Keratinocyte (primary cell): ENCODE measurements around the gene KRTAP9-1. TPM values are rescaled to one million over a fixed set of nuclear protein-coding genes. Genes with fewer than 3 reads are reported as not detected.
A peak's percentile ranks its signal among the peaks of the same experiment; 100 is the strongest.

Experiments used
- DNase-seq: peaks from one replicate; pipeline ENCODE4 v3.0.0-alpha.2; 2011; ENCODE audit warnings: low read depth, missing footprints, low spot score
- FAIRE-seq: peaks from 2 replicates; lab custom pipeline; 2011; peaks lifted over from hg19 to GRCh38; lab: Jason Lieb, UNC
- H2AFZ ChIP-seq: 2 replicates; pipeline ENCODE4 v1.6.0; 2012; ENCODE audit warnings: low read length, control low read depth, inconsistent platforms; ENCODE audit not compliant: control insufficient read depth
- H3K27ac ChIP-seq: 2 replicates; pipeline ENCODE4 v1.5.1; 2011; ENCODE audit warnings: low read length; ENCODE audit not compliant: control insufficient read depth, insufficient read depth
- H3K27me3 ChIP-seq: 3 replicates; pipeline ENCODE4 v1.6.0; 2011; ENCODE audit warnings: low read length; ENCODE audit not compliant: control insufficient read depth, insufficient read depth; ENCODE audit errors: extremely low read depth
- H3K36me3 ChIP-seq, 2 experiments: 2 replicates in 1 of 2; 3 replicates in 1 of 2; pipeline ENCODE4 v1.5.1; 2011; ENCODE audit warnings: low read length in 2 of 2, mild to moderate bottlenecking in 1 of 2; ENCODE audit not compliant: control insufficient read depth in 2 of 2, insufficient read depth in 2 of 2; ENCODE audit errors: extremely low read depth in 1 of 2
- H3K4me1 ChIP-seq: 3 replicates; pipeline ENCODE4 v1.5.1; 2011; ENCODE audit warnings: low read length; ENCODE audit not compliant: control insufficient read depth, insufficient read depth; ENCODE audit errors: extremely low read depth
- H3K4me2 ChIP-seq: 3 replicates; pipeline ENCODE4 v1.6.0; 2011; ENCODE audit warnings: low read depth, low read length; ENCODE audit not compliant: control insufficient read depth, insufficient read depth; ENCODE audit errors: extremely low read depth
- H3K4me3 ChIP-seq, 3 experiments: fragments of 200-600 bp in 1 of 3; sonication (generic) in 1 of 3; 2 replicates in 2 of 3; 3 replicates in 1 of 3; pipeline ENCODE4 v1.5.1; 2011 to 2016; ENCODE audit warnings: low read length in 3 of 3, mild to moderate bottlenecking in 3 of 3, control low read depth in 2 of 3, inconsistent platforms in 1 of 3, low read depth in 1 of 3, mixed read lengths in 1 of 3, mixed run types in 1 of 3, moderate library complexity in 1 of 3; ENCODE audit not compliant: control insufficient read depth in 2 of 3, insufficient read depth in 2 of 3; ENCODE audit errors: extremely low read depth in 1 of 3
- H3K79me2 ChIP-seq: 2 replicates; pipeline ENCODE4 v1.6.0; 2012; ENCODE audit warnings: low read length; ENCODE audit not compliant: control insufficient read depth, insufficient read depth
- H3K9ac ChIP-seq: 3 replicates; pipeline ENCODE4 v1.6.0; 2011; ENCODE audit warnings: low read length; ENCODE audit not compliant: control insufficient read depth, insufficient read depth; ENCODE audit errors: extremely low read depth
- H3K9me1 ChIP-seq: 3 replicates; pipeline ENCODE4 v1.6.0; 2011; ENCODE audit warnings: low read length; ENCODE audit not compliant: control insufficient read depth, insufficient read depth; ENCODE audit errors: extremely low read depth
- H3K9me3 ChIP-seq: 2 replicates; pipeline ENCODE4 v1.5.1; 2012; ENCODE audit warnings: low read depth, low read length; ENCODE audit not compliant: control insufficient read depth
- H4K20me1 ChIP-seq: 3 replicates; pipeline ENCODE4 v1.6.0; 2011; ENCODE audit warnings: low read length; ENCODE audit not compliant: control insufficient read depth, insufficient read depth; ENCODE audit errors: extremely low read depth
- EZH2 ChIP-seq: IDR thresholded peaks from one replicate; pipeline ENCODE4 v1.6.1; 2012; ENCODE audit warnings: inconsistent platforms, mild to moderate bottlenecking, low read length, moderate library complexity
- dilution Hi-C: fragments of 300-500 bp; cut with MboI; formaldehyde crosslinking; loops from one replicate; pipeline ENCODE4 v1.7.0; 2020; ENCODE audit warnings: low sequenced_read_pairs; ENCODE audit not compliant: extremely low pct_ligation_motif_present
- polyA plus RNA-seq, 5 experiments: library from polyadenylated mRNA; depleted of rRNA in 3 of 5; stranded (reverse) in 3 of 5; stranded (forward) in 1 of 5; unstranded in 1 of 5; fragments of >200 nt; gene quantifications; 1 replicate in 1 of 5; 2 replicates in 3 of 5; 3 replicates in 1 of 5; pipeline versions ENCODE4 v1.2.1 to v1.2.3, GENCODE V29; 2011 to 2012; ENCODE audit warnings: missing spikeins in 2 of 5, low read depth in 1 of 5, low replicate concordance in 1 of 5
- TF ChIP-seq, protein P1 (sequence below), 3 experiments: IDR thresholded peaks in 1 of 3; conservative IDR thresholded peaks in 1 of 3; optimal IDR thresholded peaks in 1 of 3; 2 replicates in 2 of 3; 3 replicates in 1 of 3; pipeline versions ENCODE3 to v1.5.1; 2011; ENCODE audit warnings: low read length in 3 of 3, mild to moderate bottlenecking in 3 of 3, moderate library complexity in 2 of 3, control low read depth in 1 of 3, inconsistent platforms in 1 of 3; ENCODE audit not compliant: insufficient read depth in 2 of 3; ENCODE audit errors: extremely low read depth in 1 of 3

The KRTAP9-1 gene
- polyA plus RNA-seq, 1 donor (not counting 4 experiments of a cell fraction or from before 2014, with no cell fraction given), result not detected

GRCh38 chr17:41177727-41178271 lies 11.9 kb upstream of the KRTAP9-1 start, which contains the start of gene KRTAP4-2:
Gene KRTAP4-2 (minus strand): TSS chr17:41178221. CDS start chr17:41178164, 57 bp downstream.
- Histone ChIP-seq H3K79me2 (no peaks in the 10 kb centered on the region), H3K4me3 (no peak within 1 kb of the TSS), H3K9me3 (no peaks in the 10 kb centered on the region), H4K20me1 (no peaks in the 10 kb centered on the region), H2AFZ (no peak within 1 kb of the TSS), H3K9me1 (no peaks in the 10 kb centered on the region), H3K27ac (no peak within 1 kb of the TSS), H3K36me3 (no peaks in the 10 kb centered on the region), H3K9ac (no peak within 1 kb of the TSS), H3K4me1 (peaks cover 9% of the 10 kb centered on the region), H3K27me3 (no peaks in the 10 kb centered on the region), H3K4me2 (no peak within 1 kb of the TSS)
- dilution Hi-C loops, result no loop called here
- TF ChIP-seq, protein P1, sequence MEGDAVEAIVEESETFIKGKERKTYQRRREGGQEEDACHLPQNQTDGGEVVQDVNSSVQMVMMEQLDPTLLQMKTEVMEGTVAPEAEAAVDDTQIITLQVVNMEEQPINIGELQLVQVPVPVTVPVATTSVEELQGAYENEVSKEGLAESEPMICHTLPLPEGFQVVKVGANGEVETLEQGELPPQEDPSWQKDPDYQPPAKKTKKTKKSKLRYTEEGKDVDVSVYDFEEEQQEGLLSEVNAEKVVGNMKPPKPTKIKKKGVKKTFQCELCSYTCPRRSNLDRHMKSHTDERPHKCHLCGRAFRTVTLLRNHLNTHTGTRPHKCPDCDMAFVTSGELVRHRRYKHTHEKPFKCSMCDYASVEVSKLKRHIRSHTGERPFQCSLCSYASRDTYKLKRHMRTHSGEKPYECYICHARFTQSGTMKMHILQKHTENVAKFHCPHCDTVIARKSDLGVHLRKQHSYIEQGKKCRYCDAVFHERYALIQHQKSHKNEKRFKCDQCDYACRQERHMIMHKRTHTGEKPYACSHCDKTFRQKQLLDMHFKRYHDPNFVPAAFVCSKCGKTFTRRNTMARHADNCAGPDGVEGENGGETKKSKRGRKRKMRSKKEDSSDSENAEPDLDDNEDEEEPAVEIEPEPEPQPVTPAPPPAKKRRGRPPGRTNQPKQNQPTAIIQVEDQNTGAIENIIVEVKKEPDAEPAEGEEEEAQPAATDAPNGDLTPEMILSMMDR (optimal IDR thresholded peaks at IDR 0.05 in 1 of 3, IDR thresholded peaks at IDR 0.05 in 1 of 3, conservative IDR thresholded peaks at IDR 0.05 in 1 of 3; ENCODE audit: extremely low read depth in 1 of 3, insufficient read depth in 2 of 3, low read length in 3 of 3), result no peak
- no peak for TF ChIP-seq EZH2
- DNase-seq (no peak), FAIRE-seq (no peak)

DNA sequence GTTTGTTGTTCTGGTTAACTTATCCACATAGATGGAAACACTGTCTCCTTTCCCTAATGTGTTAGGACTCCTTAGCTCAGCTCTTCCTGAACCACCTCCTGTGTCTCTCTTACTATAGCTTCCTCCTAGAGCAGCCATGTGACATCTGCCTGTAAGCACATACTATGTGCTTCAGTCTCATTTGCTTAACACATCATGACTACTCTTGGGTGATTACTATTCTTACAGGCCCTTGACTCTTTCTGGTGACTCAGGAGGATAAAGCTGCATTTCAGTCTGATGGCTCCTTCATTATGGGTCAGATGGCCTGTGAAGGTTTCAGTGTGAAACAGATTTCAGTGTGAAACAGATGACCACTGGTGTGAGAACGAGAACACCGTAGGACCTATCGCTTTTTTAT lies 11.3 kb upstream of the KRTAP9-1 start:
- DNase-seq, result no peak
- no peak overlapping the region for H3K4me2 ChIP-seq
- no peak overlapping the region for H3K9ac ChIP-seq

More for the DNA sequence above, 11.3 kb upstream of the KRTAP9-1 start:
- H3K27ac ChIP-seq, result no peak overlapping the region
- no peaks in the 10 kb centered on the region for H4K20me1 ChIP-seq
- dilution Hi-C loops, result no loop called here
- H3K4me3 ChIP-seq, result no peak overlapping the region
- no peaks in the 10 kb centered on the region for H3K27me3 ChIP-seq
- H3K9me3 ChIP-seq, result no peaks in the 10 kb centered on the region
- H3K36me3 ChIP-seq, result no peaks in the 10 kb centered on the region
- H2AFZ ChIP-seq, result no peak overlapping the region
- peaks cover 9% of the 10 kb centered on the region for H3K4me1 ChIP-seq
- H3K79me2 ChIP-seq, result no peaks in the 10 kb centered on the region
- TF ChIP-seq, protein P1 (optimal IDR thresholded peaks at IDR 0.05 in 1 of 3, IDR thresholded peaks at IDR 0.05 in 1 of 3, conservative IDR thresholded peaks at IDR 0.05 in 1 of 3; ENCODE audit: extremely low read depth in 1 of 3, insufficient read depth in 2 of 3, low read length in 3 of 3), result no peak
- TF ChIP-seq EZH2, result no peak
- peak; percentile 83 for FAIRE-seq
- no peaks in the 10 kb centered on the region for H3K9me1 ChIP-seq
